GM20000 (cell line): ENCODE results near the gene KDM4B.

Experiments used
- DNase-seq: peaks from one replicate; pipeline ENCODE4 v3.0.0; 2012; ENCODE audit warnings: low spot score
- TF ChIP-seq, protein P1 (sequence below): IDR thresholded peaks from 2 replicates; pipeline ENCODE4 v1.5.1; 2012; ENCODE audit warnings: mild to moderate bottlenecking, control low read depth; ENCODE audit errors: extremely low read depth, missing control alignments

KDM4B gene

GRCh38 chr19:5182751-5183150 lies 213.8 kb downstream of the KDM4B start:
- DNase-seq = no peak
- TF ChIP-seq, protein P1, sequence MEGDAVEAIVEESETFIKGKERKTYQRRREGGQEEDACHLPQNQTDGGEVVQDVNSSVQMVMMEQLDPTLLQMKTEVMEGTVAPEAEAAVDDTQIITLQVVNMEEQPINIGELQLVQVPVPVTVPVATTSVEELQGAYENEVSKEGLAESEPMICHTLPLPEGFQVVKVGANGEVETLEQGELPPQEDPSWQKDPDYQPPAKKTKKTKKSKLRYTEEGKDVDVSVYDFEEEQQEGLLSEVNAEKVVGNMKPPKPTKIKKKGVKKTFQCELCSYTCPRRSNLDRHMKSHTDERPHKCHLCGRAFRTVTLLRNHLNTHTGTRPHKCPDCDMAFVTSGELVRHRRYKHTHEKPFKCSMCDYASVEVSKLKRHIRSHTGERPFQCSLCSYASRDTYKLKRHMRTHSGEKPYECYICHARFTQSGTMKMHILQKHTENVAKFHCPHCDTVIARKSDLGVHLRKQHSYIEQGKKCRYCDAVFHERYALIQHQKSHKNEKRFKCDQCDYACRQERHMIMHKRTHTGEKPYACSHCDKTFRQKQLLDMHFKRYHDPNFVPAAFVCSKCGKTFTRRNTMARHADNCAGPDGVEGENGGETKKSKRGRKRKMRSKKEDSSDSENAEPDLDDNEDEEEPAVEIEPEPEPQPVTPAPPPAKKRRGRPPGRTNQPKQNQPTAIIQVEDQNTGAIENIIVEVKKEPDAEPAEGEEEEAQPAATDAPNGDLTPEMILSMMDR = no peak

GRCh38 chr19:5183616-5184015 lies 214.7 kb downstream of the KDM4B start:
- TF ChIP-seq, protein P1 = no peak

DNA sequence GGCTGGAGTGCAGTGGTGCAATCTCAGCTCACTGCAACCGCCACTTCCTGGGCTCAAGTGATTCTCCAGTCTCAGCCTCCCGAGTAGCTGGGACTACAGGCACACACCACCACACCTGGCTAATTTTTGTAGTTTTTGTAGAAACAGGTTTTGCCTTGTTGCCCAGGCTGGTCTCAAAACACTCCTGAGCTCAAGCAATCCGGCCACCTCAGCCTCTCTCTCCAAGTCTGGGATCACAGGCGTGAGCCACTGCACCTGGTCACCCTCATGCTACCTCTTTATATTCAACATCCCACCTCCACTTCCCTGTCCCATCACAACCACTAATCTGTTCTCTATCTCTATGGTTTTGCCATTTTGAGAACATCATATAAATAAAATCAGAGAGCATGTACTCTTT lies 216.0 kb downstream of the KDM4B start:
- DNase-seq = no peak
- TF ChIP-seq, protein P1 = no peak

More at GRCh38 chr19:5183616-5184015, 214.7 kb downstream of the KDM4B start:
- no peak for DNase-seq

GRCh38 chr19:5186293-5187050 lies 217.6 kb downstream of the KDM4B start:
- TF ChIP-seq, protein P1 = no peak
- no peak for DNase-seq

- TF ChIP-seq, protein P1 = no peak
- DNase-seq = no peak
These were observed 219.8 kb downstream of the KDM4B start for GRCh38 chr19:5188548-5189317.

DNA sequence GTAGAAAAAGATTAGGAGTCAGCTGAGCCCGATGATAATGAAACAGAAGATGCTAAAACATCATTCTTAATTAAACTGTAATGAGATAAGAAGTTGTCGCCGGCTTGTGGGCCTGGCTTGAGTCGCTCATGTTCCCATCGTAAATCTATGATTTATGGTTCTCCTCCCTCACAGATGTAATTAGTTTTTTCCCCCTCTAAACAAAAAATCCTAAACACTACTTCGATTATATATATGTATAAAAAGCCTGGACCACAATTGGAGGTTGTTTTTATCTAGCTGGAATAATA lies 220.3 kb downstream of the KDM4B start:
- no peak for DNase-seq
- TF ChIP-seq, protein P1 = no peak

DNA sequence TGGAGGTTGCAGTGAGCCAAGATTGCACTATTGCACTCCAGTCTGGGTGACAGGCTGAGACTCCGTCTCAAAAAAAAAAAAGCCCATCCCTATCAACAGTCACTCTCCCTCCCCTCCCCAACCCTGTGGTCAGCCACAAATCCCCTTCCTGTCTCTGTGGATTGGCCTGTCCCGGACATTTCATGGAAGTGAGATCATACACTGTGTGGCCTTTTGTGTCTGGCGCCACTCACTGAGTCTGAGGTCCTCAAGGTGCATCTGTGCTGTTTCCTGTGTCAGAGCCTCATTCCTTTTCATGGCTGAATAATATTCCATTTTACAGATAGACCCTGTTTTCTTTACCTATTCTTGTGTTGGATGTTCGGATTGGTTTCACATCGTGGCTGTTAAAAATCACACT lies 222.2 kb downstream of the KDM4B start:
- TF ChIP-seq, protein P1 = no peak
- no peak for DNase-seq
